GM18907 (cell line): Measurements from ENCODE around the gene FBLN1.
"Not testable (repeated sequence)": the region's sequence is repeated elsewhere in the genome, so short reads cannot be mapped to it uniquely, and the experiment has no call there.

ENCODE experiments used
- ATAC-seq: cut with Tn5 transposase; IDR thresholded peaks from one replicate; pipeline ENCODE4 v1.9.1; 2021; ENCODE audit warnings: mild to moderate bottlenecking, moderate library complexity; ENCODE audit not compliant: unreplicated experiment

The FBLN1 gene

DNA sequence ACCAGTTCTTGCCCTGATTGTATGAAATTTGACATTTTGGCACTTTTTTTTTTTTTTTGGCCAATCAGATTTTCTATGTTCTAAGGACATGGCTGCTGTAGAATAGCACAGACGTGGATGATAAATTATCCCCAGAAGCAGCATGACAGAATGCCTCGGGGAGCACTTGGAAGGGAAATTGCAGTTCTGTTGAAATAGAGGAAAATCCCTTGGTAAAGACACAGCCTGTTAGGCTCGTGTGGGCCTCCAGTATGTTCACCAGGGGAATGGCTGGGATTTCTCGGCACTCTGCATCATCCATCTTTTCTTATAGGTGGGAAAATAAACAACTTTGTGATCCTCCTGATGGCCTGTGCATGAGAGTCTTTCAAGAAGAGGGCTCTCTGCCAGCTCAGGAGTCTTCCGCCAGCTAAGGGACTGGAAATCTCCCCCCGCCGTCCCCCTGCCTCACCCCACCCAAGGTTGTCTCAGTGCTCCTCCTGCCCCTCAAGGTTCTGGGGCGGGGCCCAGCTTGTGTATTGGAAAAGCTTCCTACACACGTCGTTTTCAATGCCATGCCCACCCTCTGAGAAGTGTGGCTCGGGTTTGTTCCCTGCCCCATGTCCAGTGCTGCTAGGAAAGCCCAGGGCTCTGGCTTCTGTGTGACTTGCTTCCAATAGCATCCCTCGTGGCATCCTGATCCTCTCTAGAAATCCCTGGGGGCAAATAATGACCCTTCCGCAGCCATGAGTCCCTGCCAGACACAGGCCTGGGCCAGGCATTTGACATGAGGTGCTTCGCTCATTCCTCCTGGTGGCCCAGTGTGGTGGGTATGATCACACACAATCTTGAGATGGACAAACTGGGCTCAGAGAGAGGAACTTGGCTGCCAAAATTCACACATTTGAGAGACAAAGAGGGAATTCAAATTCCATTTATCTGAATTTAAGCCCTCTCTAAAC lies 98.4 kb downstream of the FBLN1 start:
- ATAC-seq, result no peak

DNA sequence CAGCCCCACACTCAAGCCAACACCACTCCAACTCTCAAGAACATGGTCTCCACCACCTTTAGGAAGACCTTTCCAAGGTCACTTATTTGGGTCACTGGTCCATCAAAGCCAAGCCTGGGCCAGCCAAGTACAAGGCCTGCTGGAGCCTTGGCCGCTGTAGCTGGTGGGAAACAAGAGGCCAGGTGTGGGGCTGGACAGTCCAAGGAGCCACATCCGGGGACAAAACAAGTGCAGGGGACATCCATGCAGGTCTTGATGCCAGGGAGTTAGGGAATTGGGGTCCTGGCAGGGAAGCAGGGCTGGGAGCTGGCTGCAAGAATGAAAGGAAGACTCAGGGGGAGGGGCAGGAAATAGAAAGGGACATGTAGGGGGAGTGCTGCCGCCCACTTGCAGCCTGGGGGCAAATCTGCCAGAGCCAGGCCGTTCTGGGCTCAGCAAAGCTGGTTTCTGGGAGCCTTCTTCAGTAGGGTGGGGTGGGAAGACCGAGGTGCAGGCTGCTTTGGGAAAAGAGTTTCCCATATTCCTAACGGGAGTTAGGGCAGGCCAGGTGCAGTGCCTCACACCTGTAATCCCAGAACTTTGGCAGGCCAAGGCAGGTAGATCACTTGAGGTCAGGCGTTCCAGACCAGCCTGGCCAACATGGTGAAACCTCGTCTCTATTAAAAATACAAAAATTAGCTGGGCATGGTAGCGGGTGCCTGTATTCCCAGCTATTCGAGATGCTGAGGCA lies 99.5 kb downstream of the FBLN1 start:
- no peak for ATAC-seq

DNA sequence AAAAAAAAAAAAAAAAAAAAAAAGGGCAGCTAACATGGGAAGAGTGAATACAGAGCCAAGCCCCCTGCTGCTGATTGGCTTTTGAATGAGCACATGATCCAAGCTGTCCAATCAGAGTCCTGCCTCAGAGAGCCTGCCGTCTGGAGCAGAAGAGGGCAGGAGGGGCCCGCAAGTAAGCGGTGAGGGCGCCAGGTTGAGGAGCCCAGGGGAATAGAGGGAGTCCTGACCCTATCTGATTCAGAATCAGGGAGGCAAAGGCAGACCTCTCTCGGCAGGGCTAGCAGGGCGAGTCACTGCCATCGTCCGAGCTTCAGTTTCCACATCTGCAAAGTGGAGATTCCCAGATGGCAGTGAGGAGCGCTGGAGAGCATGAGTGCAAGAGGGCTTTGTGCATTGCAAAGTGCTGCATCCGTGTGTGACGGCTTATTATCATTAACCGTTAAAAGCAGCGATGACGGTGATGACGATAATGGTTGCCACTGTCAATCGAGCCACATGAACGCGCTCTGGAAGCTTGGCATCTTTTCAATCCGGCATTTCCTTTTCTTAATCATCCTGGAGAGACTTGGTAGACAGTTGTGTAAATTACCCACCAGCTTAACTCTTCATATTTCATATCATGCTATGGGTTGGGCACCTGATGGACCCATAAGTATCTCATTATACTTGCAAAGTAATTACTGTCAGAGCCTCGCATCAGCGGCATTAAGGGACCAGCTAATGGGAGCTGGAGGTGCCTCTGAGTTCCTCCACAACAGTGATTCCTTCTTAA lies 100.3 kb downstream of the FBLN1 start:
- ATAC-seq, result no peak

DNA sequence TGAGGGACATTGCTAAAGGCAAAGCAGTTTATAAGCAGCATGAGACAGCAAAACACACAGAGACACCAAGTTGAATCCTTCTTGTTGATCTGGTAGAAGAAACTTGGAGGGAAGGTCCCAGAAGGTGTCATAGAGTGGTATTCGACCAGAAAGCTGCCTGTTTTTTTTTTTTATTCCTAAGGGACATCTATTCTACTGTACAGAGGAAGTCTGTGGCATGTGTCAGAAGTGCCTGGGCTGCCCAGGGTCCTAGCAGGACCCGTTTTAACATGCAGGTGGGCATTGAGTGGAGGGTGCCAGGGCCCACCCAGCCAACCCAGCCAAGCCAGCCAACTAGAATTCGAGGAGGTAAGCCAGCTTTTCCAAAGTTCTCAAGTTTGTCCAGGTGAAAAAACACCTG lies 100.9 kb downstream of the FBLN1 start:
- ATAC-seq, result no peak

DNA sequence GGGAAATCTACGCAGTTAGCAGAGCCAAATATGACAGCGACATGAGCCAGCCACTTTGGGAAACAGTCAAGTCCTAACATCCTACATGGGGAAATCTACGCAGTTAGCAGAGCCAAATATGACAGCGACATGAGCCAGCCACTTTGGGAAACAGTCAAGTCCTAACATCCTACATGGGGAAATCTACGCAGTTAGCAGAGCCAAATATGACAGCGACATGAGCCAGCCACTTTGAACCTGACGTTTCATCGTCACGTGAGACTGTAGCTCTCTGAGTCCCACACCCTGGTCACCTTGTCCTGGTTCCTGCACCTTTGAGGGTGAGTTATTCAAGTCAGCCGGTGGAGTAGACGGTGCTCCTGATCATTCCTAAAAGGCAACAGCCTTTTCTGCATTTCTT lies 105.4 kb downstream of the FBLN1 start:
- ATAC-seq, result not testable (repeated sequence)

DNA sequence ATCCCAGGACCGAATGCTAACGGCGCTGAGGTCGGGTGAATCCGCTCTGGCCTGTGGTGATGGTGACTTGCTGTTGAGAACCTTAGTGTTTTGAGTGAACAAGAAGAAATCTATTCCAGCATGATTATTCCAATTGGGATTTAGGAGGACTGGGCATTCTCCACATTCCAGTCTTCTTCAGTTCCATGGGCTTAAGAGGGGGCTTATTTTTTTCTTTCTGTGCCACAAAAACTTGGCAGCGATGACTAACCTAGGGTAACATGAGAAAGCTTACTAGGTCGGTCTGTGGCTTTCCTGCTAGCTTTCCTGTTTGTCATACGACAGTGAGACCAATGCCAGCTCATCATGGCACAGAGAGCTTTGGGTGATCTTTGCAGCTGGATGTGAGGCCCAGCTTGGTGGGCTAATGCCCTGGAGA lies 106.1 kb downstream of the FBLN1 start:
- no peak for ATAC-seq

DNA sequence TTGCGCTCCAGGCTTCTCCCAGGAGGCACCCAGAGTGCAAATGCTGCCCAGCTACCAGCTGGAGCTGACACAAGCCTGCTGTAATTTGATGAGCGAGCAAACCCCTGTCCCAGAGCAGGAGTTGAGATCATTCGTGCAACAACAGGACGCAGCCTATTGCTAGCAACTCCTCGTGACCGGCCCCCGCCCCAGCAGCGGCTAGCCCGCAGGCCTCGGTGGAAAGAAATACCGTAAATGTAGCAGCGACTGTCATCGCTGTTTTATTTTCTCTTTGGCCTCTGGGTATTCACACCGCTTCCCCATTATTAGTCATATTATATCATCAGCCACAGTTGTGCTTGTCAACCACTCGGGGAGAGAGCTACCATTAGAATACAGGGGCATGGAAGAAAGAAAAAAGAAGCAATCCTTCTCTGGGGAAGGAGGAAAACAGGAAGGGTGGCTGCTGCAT lies 109.8 kb downstream of the FBLN1 start:
- no peak for ATAC-seq

DNA sequence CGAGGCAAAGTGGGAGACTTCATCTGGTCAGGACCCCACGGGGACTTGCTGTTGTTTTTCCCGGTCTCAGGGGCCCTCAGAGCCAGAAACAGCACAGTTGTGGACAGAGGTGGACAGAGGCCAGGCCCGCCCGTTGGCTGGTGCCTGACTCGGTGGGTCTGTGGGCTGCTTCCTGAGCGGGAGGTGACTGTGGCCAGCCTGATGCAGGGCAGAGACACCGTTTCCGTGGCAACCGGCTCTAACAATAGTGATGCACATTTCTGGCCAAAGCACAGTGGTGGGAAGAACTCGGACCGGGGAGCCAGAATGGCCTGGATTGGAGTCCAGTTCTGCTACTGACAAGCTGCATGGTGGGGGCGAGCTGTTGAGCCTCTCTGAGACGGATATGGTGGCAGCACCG lies 110.3 kb downstream of the FBLN1 start:
- no peak for ATAC-seq

DNA sequence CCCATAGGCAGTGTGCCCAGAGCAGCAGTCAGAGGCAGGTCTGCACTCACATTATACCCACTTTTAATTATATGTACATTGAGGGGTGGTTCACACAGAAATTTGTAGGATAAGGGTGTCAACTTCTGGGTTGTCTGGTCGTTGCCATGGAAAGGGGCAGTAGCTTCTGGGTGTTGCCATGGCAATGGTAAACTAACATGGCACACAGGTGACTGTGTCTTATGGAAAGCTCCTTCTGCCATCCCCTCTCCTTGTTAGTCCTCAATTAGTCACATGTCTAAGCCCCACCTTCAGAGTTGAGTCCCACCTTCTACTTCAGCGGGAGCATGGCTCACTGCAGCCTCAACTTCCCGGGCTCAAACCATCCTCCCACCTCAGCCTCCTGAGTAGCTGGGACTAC lies 112.7 kb downstream of the FBLN1 start:
- no peak for ATAC-seq

DNA sequence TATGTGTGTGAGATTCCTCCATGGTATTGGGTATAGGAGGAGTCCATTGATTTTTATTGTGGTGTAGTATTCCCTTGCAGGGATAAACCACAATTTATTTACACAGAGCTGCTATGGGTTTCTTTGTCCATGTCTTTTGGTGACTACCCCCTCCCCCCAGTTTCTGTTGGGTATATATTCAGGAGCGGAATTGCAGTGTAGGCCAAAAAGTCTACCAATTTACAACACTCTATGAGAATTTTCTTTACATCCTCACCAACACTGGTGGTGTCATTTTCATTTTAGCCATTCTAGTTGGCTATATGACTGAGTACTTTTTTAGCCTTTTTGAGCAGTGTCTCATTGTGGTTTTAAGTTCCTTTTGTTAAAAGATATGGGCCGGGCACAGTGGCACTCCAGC lies 113.7 kb downstream of the FBLN1 start:
- no peak for ATAC-seq

DNA sequence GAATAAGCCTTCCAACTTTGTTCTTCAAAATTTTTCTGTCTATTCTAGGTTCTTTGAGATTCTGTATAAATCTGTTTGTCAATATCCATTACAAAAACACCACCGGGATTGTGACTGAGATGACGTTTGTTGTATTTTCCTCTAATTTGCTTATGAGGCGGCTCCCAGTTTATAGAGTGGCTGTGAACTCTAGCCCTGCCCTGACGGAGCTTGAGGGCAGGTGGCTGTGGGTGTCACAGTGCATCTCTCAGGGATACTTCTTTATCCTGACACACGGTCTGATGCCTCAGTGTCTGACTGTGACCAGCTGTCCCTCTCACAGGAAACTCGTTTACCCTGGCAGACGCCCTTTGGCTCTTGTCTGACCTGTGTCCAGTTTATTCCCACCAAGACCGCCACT lies 115.3 kb downstream of the FBLN1 start:
- ATAC-seq, result no peak

DNA sequence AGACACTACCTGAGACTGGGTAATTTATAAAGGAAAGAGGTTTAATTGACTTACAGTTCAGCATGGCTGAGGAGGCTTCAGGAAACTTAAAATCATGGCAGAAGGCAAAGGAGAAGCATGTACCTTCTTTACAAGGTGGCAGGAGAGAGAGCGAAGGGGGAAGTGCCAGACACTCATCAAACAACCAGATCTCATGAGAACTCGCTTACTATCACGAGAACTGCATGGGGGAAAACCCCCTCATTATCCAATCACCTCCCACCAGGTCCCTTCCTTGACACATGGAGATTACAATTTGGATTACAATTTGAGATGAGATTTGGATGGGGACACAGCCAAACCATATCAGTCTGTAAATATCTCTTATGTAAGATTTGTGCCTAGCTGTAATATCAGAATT lies 118.0 kb downstream of the FBLN1 start:
- no peak for ATAC-seq

DNA sequence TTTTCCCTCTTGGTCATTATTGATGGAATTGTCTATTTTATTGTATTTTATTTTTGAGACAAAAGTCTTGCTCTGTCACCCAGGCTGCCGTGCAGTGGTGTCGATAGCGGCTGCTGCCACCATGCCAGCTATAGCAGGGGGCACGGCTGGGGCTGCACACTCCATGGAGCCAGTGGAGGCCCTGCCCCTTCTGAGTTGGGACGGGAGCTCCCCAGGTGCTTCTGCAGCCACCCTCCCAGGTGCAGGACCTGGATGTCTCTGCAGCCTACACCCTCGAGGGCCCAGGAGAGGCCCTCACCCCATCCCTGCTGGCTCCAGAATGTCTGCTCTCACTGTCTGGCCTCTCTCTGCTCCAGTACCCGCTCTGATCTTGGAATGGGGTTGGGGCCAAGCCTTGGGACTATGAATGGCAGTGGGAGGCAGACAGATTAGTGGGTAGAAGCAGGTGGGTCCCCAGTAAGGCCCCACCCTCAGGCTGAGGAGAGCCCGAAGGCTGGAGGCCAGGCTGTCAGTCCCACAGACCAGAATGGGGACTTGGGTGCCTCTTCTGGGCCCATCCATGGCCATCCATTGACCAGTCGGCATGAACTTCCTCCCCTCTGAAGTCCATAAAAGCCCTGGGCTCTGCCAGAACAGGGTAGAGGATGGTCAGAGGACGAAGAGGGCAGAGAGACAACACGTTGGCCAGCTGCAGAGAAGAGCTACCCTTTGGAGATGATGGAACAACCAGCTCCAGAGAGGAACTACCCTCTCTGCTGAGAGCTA lies 119.3 kb downstream of the FBLN1 start:
- no peak for ATAC-seq

DNA sequence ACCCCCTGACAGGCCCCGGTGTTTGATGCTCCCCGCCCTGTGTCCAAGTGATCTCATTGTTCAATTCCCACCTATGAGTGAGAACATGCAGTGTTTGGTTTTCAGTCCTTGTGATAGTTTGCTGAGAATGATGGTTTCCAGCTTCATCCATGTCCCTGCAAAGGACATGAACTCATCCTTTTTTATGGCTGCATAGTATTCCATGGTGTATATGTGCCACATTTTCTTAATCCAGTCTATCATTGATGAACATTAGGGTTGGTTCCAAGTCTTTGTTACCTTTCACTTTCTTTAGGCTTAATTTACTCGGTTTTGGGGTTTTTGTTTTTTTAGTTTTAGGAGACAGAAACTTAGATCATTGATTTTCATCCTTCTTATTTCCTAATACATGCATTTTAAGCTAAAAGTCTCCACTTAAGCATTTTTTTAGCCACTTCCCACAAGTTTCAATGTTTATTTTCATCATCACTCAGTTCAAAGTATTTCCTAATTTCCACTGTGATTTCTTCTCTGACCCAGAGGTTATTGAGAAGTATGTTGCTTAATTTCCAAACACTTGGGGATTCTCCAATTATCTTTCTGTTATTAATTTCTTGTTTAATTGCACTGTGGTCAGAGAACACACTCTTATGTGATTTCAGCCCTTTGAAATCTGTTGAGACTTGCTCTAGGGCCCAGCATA lies 120.9 kb downstream of the FBLN1 start:
- not testable (repeated sequence) for ATAC-seq

DNA sequence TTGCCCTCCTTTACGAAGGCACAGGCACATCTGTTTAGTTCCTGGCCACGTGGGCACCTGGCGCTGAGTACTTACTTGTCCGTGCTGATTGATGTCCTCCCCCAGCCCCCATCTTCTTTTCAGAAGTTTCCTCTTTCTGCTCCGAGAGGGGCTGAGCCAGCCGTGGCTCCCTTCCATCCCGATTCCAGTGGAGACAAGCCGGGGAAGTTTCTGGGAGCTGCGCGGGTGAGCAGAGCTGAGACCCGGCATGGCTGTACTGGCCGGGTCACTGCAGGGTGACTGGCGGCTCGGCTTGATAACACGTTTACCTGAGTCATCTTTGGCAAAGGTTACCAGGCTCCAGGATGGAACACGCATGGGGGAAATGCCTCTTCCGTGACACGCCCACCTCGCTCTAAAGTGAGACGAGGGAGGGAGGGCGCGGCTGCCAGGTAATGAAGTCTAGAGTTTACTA lies 123.5 kb downstream of the FBLN1 start:
- ATAC-seq, result no peak

DNA sequence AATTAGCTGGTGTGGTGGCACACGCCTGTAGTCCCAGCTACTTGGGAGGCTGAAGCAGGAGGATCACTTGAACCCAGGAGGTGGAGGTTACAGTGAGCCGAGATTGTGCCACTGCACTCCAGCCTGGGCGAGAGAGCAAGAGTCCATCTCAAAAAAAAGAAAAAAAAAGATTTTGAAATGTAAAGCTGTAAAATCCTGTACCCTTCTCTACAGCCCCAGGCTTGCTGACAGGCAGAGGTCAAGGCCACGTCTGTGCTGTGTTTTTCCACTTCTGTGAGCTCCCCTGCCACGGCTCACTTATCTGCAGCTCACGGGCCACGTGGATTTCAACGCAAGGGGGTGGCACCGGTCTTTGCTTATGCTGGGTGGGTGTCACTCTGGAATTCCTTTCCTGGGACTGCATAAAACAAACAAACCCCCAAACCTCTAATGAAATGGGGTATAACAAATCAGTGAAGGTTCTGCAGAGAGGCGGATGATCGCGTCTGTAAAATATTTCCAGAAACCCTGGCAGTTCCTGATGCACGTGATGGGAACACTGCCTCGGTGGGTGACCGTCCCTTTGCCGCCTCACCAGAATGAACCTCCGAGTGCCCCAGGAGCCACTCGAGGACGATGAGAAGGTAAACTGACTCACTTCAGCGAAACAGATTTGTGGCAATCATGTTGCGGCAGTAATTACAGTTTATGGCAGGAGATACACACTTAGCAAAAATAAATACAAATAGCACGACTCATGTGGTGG lies 125.0 kb downstream of the FBLN1 start:
- ATAC-seq, result no peak

DNA sequence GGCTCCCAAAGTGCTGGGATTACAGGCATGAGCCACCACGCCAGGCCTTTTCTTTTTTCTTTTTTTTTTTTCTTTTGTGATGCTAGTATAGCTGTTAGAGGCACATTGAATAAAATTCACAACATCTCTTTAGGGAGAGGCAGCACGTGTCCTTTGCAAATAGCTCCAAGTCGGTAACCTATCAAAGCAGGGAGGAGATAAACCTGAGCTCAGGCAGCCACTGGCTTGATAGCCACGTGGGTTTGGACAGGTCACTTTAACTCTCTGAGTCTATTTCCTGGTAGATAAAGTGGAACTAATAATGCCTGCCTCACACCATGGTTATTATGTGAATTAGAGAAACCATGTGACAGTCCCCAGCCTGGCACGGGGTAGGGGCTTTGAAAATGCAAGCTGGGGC lies 125.8 kb downstream of the FBLN1 start:
- no peak for ATAC-seq

DNA sequence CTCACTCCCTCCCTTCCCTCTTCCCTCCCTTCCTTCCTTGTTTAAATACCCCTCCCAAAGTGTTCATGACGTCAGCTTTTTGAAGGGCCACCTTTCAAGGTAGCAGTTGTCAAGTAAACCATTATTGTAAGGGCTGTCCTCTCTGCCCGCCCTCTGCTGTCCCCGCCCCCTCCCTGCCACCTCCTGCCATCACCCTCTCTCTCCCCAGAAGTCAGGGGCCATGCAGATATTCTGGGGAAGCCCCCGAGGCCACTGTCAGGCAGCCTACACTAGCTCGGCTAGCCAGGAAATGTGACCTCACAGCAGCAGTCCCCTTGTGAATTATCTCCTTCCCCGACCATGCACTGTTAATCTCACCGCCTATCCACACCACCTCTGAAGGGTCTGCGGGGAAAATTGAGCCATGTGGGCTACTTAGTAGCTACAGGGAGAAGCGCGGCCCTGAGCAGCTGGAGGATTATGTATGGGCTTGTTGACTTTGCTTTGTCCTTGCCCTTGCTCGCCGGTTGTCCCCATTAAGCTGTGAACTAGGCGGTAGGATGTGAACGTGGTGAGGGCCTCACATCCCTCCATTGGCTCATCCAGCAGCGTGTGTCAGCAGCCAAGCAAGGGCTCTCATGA lies 126.9 kb downstream of the FBLN1 start:
- no peak for ATAC-seq

DNA sequence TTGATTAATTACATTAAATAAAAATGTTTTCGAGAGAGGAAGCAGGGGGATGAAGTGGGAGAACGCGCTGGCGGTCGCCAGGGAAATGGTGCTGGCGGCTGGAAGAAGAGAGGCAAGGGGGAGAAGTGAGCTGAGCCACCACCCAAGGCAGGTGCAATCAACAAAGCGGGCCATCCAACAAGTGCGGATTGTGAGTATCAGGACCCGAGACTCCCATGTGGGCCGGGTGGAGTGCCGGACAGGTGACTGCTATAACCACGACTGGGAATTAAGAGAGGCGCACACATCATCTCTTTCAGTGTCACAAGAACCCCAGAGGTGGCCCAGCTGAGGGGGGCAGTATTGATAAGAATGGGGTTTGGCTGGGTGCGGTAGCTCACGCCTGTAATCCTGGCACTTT lies 127.8 kb downstream of the FBLN1 start:
- ATAC-seq, result no peak
